SK-N-SH treated with all-trans-retinoic acid at 6 μM for 48 hours (cell line): ENCODE measurements around the gene OCSTAMP.

Source experiments
- ATAC-seq: fragments of 200-7000 bp; cut with Tn5 transposase; 3 replicates; pipeline ENCODE4 v1.9.1; 2020; ENCODE audit warnings: mild to moderate bottlenecking, moderate library complexity
- ARNTL ChIP-seq: fragments of 450-650 bp; formaldehyde crosslinking; IDR thresholded peaks from 2 replicates; pipeline ENCODE4 v1.5.0; 2020; ENCODE audit warnings: low read depth, mild to moderate bottlenecking, moderate library complexity, borderline replicate concordance
- BACH2 ChIP-seq: fragments of 250-450 bp; sonication (Bioruptor Pico); IDR thresholded peaks from 2 replicates; pipeline ENCODE4 v1.9.0; 2021; ENCODE audit warnings: mild to moderate bottlenecking, borderline replicate concordance
- CSDC2 ChIP-seq: fragments of 250-450 bp; sonication (Bioruptor Pico); IDR thresholded peaks from 2 replicates; pipeline ENCODE4 v1.5.0; 2020; ENCODE audit warnings: mild to moderate bottlenecking, moderate library complexity
- ESRRG ChIP-seq: fragments of 250-450 bp; sonication (Bioruptor Pico); IDR thresholded peaks from 2 replicates; pipeline ENCODE4 v1.6.1; 2021; ENCODE audit warnings: mild to moderate bottlenecking
- GLIS3 ChIP-seq: fragments of 250-450 bp; sonication (Bioruptor Pico); IDR thresholded peaks from 2 replicates; pipeline ENCODE4 v1.5.0; 2020; ENCODE audit warnings: mild to moderate bottlenecking, moderate library complexity
- ISL1 ChIP-seq: fragments of 250-450 bp; sonication (Bioruptor Pico); IDR thresholded peaks from 2 replicates; pipeline ENCODE4 v2.1.2; 2022; ENCODE audit warnings: mild to moderate bottlenecking, moderate library complexity
- OSR1 ChIP-seq: fragments of 250-450 bp; sonication (Bioruptor Pico); IDR thresholded peaks from 2 replicates; pipeline ENCODE4 v1.8.0; 2022; ENCODE audit warnings: moderate library complexity, mild to moderate bottlenecking, inconsistent platforms
- PPARA ChIP-seq: fragments of 250-450 bp; sonication (Bioruptor Pico); IDR thresholded peaks from 2 replicates; pipeline ENCODE4 v1.5.0; 2020; ENCODE audit warnings: mild to moderate bottlenecking, borderline replicate concordance
- RARB ChIP-seq: fragments of 250-450 bp; sonication (Bioruptor Pico); IDR thresholded peaks from 2 replicates; pipeline ENCODE4 v1.8.0; 2021; ENCODE audit warnings: mild to moderate bottlenecking, moderate library complexity
- SNAI2 ChIP-seq: fragments of 250-450 bp; sonication (Bioruptor Pico); IDR thresholded peaks from 2 replicates; pipeline ENCODE4 v1.5.0; 2020; ENCODE audit warnings: mild to moderate bottlenecking, moderate library complexity
- TCF4 ChIP-seq: fragments of 250-450 bp; sonication (Bioruptor Pico); IDR thresholded peaks from 2 replicates; pipeline ENCODE4 v1.8.0; 2021; ENCODE audit warnings: mild to moderate bottlenecking, moderate library complexity, borderline replicate concordance
- TOX ChIP-seq: fragments of 250-450 bp; sonication (Bioruptor Pico); IDR thresholded peaks from 2 replicates; pipeline ENCODE4 v1.8.0; 2021; ENCODE audit warnings: mild to moderate bottlenecking, moderate library complexity, borderline replicate concordance
- ZC3H10 ChIP-seq: fragments of 250-450 bp; sonication (Bioruptor Pico); IDR thresholded peaks from 2 replicates; pipeline ENCODE4 v1.5.1; 2021; ENCODE audit warnings: mild to moderate bottlenecking, moderate library complexity
- ZFP30 ChIP-seq: fragments of 450-650 bp; formaldehyde crosslinking; IDR thresholded peaks from 2 replicates; pipeline ENCODE4 v1.5.0; 2022; ENCODE audit warnings: mild to moderate bottlenecking, moderate library complexity
- ZNF565 ChIP-seq: fragments of 450-650 bp; formaldehyde crosslinking; conservative IDR thresholded peaks from 2 replicates; pipeline ENCODE4 v1.5.0; 2020; ENCODE audit warnings: low read depth, mild to moderate bottlenecking, moderate library complexity
- ZNF70 ChIP-seq: fragments of 450-650 bp; formaldehyde crosslinking; IDR thresholded peaks from 2 replicates; pipeline ENCODE4 v1.5.0; 2020; ENCODE audit warnings: mild to moderate bottlenecking, moderate library complexity
- ZNF8 ChIP-seq: fragments of 450-650 bp; formaldehyde crosslinking; IDR thresholded peaks from 2 replicates; pipeline ENCODE4 v1.5.0; 2020; ENCODE audit warnings: mild to moderate bottlenecking, moderate library complexity
- TF ChIP-seq, protein P1 (sequence below): fragments of 250-450 bp; sonication (Bioruptor Pico); IDR thresholded peaks from 2 replicates; pipeline ENCODE4 v1.5.1; 2021; ENCODE audit warnings: mild to moderate bottlenecking, moderate library complexity
- TF ChIP-seq, protein P2 (sequence below): fragments of 250-450 bp; sonication (Bioruptor Pico); IDR thresholded peaks from 2 replicates; pipeline ENCODE4 v1.8.0; 2021; ENCODE audit warnings: low read depth, mild to moderate bottlenecking, moderate library complexity, borderline replicate concordance
- TF ChIP-seq, protein P3 (sequence below): fragments of 250-450 bp; sonication (Bioruptor Pico); IDR thresholded peaks from 2 replicates; pipeline ENCODE4 v1.5.1; 2020; ENCODE audit warnings: low read depth, mild to moderate bottlenecking, moderate library complexity
- TF ChIP-seq, protein P4 (sequence below): fragments of 250-450 bp; sonication (Bioruptor Pico); IDR thresholded peaks from 2 replicates; pipeline ENCODE4 v1.5.0; 2020; ENCODE audit warnings: mild to moderate bottlenecking, moderate library complexity

The OCSTAMP gene

DNA sequence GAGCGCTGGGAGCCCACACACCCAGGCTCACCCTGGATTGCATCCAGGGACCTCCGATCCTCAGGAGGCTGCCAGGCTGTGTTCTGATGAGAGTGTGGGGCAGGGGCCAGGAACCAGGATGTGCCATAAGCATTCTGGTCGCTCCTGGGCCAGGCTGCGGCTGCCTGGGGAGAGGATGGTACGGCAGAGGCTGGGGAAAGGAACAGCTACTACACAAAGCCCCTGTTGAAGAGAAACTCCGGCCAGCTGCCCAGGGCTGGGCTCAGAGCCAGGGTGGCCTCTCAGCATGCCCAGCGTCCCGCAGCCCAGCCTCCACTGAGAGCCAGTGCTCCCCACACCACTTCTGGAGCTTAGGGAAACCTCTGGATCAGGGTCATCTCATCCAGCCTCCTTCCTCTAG, 21.7 kb upstream of the OCSTAMP start:
- ATAC-seq = peak; percentile 50

DNA sequence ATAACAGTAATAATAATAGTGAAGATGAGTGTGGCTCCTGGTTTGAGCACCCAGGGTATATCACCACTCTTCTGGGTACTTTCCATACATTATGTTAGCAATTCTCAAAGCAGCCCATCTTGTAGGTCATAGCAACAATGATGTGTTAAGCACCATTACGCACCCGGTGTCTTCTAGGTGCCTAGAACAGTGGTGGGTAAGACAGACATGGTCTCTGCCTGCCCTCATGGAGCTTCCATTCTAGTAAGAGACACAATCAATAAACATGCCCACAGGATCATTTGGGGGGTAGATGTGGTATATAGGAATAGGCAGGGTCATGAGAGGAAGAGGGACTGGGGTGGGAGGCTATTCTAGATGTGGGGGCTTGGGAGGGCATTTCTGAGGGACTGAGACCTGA, 21.0 kb upstream of the OCSTAMP start:
- TF ChIP-seq ISL1 (CRISPR knock-in tag) (no peak), ARNTL (no peak), ZC3H10 (CRISPR knock-in tag) (no peak), OSR1 (CRISPR knock-in tag) (no peak), GLIS3 (CRISPR knock-in tag) (no peak), ZFP30 (CRISPR knock-in tag) (no peak), TCF4 (CRISPR knock-in tag) (no peak), SNAI2 (no peak), ZNF8 (CRISPR knock-in tag) (no peak)
- TF ChIP-seq, protein P1, sequence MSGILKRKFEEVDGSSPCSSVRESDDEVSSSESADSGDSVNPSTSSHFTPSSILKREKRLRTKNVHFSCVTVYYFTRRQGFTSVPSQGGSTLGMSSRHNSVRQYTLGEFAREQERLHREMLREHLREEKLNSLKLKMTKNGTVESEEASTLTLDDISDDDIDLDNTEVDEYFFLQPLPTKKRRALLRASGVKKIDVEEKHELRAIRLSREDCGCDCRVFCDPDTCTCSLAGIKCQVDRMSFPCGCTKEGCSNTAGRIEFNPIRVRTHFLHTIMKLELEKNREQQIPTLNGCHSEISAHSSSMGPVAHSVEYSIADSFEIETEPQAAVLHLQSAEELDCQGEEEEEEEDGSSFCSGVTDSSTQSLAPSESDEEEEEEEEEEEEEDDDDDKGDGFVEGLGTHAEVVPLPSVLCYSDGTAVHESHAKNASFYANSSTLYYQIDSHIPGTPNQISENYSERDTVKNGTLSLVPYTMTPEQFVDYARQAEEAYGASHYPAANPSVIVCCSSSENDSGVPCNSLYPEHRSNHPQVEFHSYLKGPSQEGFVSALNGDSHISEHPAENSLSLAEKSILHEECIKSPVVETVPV (CRISPR knock-in tag) = no peak
- TF ChIP-seq, protein P2, sequence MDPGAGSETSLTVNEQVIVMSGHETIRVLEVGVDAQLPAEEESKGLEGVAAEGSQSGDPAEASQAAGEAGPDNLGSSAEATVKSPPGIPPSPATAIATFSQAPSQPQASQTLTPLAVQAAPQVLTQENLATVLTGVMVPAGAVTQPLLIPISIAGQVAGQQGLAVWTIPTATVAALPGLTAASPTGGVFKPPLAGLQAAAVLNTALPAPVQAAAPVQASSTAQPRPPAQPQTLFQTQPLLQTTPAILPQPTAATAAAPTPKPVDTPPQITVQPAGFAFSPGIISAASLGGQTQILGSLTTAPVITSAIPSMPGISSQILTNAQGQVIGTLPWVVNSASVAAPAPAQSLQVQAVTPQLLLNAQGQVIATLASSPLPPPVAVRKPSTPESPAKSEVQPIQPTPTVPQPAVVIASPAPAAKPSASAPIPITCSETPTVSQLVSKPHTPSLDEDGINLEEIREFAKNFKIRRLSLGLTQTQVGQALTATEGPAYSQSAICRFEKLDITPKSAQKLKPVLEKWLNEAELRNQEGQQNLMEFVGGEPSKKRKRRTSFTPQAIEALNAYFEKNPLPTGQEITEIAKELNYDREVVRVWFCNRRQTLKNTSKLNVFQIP (CRISPR knock-in tag) = no peak
- TF ChIP-seq, protein P3, sequence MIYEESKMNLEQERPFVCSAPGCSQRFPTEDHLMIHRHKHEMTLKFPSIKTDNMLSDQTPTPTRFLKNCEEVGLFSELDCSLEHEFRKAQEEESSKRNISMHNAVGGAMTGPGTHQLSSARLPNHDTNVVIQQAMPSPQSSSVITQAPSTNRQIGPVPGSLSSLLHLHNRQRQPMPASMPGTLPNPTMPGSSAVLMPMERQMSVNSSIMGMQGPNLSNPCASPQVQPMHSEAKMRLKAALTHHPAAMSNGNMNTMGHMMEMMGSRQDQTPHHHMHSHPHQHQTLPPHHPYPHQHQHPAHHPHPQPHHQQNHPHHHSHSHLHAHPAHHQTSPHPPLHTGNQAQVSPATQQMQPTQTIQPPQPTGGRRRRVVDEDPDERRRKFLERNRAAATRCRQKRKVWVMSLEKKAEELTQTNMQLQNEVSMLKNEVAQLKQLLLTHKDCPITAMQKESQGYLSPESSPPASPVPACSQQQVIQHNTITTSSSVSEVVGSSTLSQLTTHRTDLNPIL (CRISPR knock-in tag) = no peak
- ATAC-seq = no peak

More for the DNA sequence above, 21.7 kb upstream of the OCSTAMP start:
- TF ChIP-seq CSDC2 (CRISPR knock-in tag) (no peak), OSR1 (CRISPR knock-in tag) (no peak), ZNF565 (CRISPR knock-in tag) (no peak), BACH2 (CRISPR knock-in tag) (no peak), ZC3H10 (CRISPR knock-in tag) (no peak), ZFP30 (CRISPR knock-in tag) (no peak), TOX (CRISPR knock-in tag) (no peak), ZNF70 (no peak), RARB (CRISPR knock-in tag) (no peak), ISL1 (CRISPR knock-in tag) (no peak), TCF4 (CRISPR knock-in tag) (no peak), ZNF8 (CRISPR knock-in tag) (no peak)
- TF ChIP-seq, protein P4, sequence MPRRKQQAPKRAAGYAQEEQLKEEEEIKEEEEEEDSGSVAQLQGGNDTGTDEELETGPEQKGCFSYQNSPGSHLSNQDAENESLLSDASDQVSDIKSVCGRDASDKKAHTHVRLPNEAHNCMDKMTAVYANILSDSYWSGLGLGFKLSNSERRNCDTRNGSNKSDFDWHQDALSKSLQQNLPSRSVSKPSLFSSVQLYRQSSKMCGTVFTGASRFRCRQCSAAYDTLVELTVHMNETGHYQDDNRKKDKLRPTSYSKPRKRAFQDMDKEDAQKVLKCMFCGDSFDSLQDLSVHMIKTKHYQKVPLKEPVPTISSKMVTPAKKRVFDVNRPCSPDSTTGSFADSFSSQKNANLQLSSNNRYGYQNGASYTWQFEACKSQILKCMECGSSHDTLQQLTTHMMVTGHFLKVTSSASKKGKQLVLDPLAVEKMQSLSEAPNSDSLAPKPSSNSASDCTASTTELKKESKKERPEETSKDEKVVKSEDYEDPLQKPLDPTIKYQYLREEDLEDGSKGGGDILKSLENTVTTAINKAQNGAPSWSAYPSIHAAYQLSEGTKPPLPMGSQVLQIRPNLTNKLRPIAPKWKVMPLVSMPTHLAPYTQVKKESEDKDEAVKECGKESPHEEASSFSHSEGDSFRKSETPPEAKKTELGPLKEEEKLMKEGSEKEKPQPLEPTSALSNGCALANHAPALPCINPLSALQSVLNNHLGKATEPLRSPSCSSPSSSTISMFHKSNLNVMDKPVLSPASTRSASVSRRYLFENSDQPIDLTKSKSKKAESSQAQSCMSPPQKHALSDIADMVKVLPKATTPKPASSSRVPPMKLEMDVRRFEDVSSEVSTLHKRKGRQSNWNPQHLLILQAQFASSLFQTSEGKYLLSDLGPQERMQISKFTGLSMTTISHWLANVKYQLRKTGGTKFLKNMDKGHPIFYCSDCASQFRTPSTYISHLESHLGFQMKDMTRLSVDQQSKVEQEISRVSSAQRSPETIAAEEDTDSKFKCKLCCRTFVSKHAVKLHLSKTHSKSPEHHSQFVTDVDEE (CRISPR knock-in tag) = no peak
- TF ChIP-seq, protein P2 (CRISPR knock-in tag) = no peak
- TF ChIP-seq, protein P3 (CRISPR knock-in tag) = no peak

DNA sequence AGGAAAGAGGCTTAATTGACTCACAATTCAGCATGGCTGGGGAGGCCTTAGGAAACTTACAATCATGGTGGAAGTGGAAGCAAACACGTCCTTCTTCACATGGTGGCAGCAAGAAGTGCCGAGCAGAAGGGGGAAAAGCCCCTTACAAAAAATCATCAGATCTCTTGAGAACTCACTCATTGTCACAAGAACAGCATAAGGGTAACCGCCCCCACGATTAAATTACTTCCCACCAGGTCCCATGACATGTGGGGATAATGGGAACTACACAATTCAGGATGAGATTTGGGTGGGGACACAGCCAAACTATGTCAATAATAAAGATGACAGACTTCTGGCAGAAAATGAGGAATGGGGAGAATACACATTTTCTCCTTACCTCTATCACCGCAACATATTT, 20.5 kb upstream of the OCSTAMP start:
- no peak for TF ChIP-seq ESRRG
- no peak for TF ChIP-seq SNAI2
- no peak for TF ChIP-seq RARB (CRISPR knock-in tag)
- TF ChIP-seq TCF4 (CRISPR knock-in tag) = no peak
- no peak for TF ChIP-seq PPARA (CRISPR knock-in tag)
- no peak for TF ChIP-seq ZNF565 (CRISPR knock-in tag)
- no peak for TF ChIP-seq TOX (CRISPR knock-in tag)
- TF ChIP-seq, protein P2 (CRISPR knock-in tag) = no peak
- TF ChIP-seq, protein P4 (CRISPR knock-in tag) = no peak
- no peak for TF ChIP-seq ZC3H10 (CRISPR knock-in tag)
- no peak for ATAC-seq
